Measurements from ENCODE around the gene INSYN1. TPM values are rescaled to one million over a fixed set of nuclear protein-coding genes. Genes with fewer than 3 reads are reported as not detected.

The INSYN1 gene
- total RNA-seq, 4 donors from 2014 or later: 0.95 to 3.7 (median 3.1) TPM

- ATAC-seq (ENCODE audit: low FRiP score) (no peak), DNase-seq (ENCODE audit: low spot score) (no peak)
- TF ChIP-seq, protein P1, sequence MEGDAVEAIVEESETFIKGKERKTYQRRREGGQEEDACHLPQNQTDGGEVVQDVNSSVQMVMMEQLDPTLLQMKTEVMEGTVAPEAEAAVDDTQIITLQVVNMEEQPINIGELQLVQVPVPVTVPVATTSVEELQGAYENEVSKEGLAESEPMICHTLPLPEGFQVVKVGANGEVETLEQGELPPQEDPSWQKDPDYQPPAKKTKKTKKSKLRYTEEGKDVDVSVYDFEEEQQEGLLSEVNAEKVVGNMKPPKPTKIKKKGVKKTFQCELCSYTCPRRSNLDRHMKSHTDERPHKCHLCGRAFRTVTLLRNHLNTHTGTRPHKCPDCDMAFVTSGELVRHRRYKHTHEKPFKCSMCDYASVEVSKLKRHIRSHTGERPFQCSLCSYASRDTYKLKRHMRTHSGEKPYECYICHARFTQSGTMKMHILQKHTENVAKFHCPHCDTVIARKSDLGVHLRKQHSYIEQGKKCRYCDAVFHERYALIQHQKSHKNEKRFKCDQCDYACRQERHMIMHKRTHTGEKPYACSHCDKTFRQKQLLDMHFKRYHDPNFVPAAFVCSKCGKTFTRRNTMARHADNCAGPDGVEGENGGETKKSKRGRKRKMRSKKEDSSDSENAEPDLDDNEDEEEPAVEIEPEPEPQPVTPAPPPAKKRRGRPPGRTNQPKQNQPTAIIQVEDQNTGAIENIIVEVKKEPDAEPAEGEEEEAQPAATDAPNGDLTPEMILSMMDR (IDR thresholded peaks at IDR 0.05): no peak
Observed at GRCh38 chr15:73755481-73755880, 2.3 kb upstream of the INSYN1 start.

GRCh38 chr15:73754461-73754860 is 1.3 kb upstream of the INSYN1 start:
- ATAC-seq (ENCODE audit: low FRiP score): no peak
- no peak for DNase-seq (ENCODE audit: low spot score)
- TF ChIP-seq, protein P1 (IDR thresholded peaks at IDR 0.05): no peak

GRCh38 chr15:73752806-73753193 is 351 bp downstream of the INSYN1 start:
- TF ChIP-seq, protein P1 (IDR thresholded peaks at IDR 0.05): no peak
- no peak for DNase-seq (ENCODE audit: low spot score)
- ATAC-seq (ENCODE audit: low FRiP score): peak; percentile 13

GRCh38 chr15:73751899-73752805 is 999 bp downstream of the INSYN1 start:
- DNase-seq (ENCODE audit: low spot score) (no peak), ATAC-seq (ENCODE audit: low FRiP score) (peak; percentile 62)
- TF ChIP-seq, protein P1 (IDR thresholded peaks at IDR 0.05): no peak

- ATAC-seq (ENCODE audit: low FRiP score) (no peak), DNase-seq (ENCODE audit: low spot score) (no peak)
- TF ChIP-seq, protein P1 (IDR thresholded peaks at IDR 0.05): no peak
Observed at GRCh38 chr15:73751511-73751898, 1.6 kb downstream of the INSYN1 start.

GRCh38 chr15:73750951-73751350 is 2.2 kb downstream of the INSYN1 start:
- ATAC-seq (ENCODE audit: low FRiP score) (no peak), DNase-seq (ENCODE audit: low spot score) (no peak)

More at GRCh38 chr15:73750951-73751350, 2.2 kb downstream of the INSYN1 start:
- TF ChIP-seq, protein P1 (IDR thresholded peaks at IDR 0.05): no peak

All from omental fat pad (tissue), 4 donors.